Measurements from ENCODE around the gene RAP1A. TPM values are rescaled to one million over a fixed set of nuclear protein-coding genes. Genes with fewer than 3 reads are reported as not detected.

RAP1A gene
- total RNA-seq, 1 experiment from 2014 or later, result 26.7 TPM

DNA sequence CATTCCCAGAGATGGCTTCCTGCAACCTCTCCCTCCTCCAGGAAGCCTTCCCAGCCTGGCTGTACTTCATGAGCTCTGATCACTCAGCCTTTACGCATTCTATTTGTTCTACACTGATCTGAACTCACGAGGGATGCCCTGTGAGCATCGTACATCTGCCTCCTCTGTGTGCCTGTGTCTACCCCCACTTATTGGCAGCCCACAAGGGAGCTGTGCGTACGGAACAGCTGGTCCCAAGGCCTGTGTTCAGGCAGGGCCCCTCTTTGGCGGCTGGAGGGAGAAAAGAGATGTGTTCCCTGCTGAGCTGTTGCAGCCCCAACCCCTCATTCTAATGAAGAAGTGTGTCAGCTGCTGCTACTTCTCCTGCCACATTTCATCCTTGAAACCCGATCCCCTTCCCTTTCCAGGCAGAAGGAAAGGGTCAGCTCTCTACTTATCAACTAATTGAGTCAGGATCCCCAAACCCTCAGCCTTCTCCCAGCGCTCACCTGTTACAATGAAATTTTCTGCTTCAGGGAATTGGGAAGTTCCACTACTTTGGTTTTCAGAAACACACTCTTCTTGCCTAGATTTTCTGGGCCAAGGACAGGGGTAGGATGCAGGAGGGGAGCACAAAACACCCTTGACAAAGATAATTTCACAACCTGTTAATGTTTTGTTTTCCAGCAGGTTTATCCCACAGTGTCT is 116.4 kb downstream of the RAP1A start:
- Mint-ChIP-seq H3K36me3 (ENCODE audit: insufficient read depth in 1 of 3, low read depth in 3 of 3) (no peaks in the 10 kb centered on the region), H3K27me3 (ENCODE audit: low read depth) (peaks cover 10% of the 10 kb centered on the region), H3K27ac (no peak overlapping the region), H3K9me3 (no peaks in the 10 kb centered on the region; a peak in 1 of 5 replicates), H3K4me1 (peaks cover 7 to 15% of the 10 kb centered on the region in 2 experiments), H3K4me3 (no peak overlapping the region)
- no peak overlapping the region for H2BK5ac ChIP-seq (ENCODE audit: insufficient read length, low read length)
- no peak overlapping the region for H2BK120ac ChIP-seq (ENCODE audit: low read depth, low read length, poor library complexity, severe bottlenecking)
- H4K5ac ChIP-seq (ENCODE audit: insufficient read length, low read depth, low read length), result no peak overlapping the region
- peak; percentile 60 for DNase-seq
- H3K79me2 ChIP-seq (ENCODE audit: insufficient read depth, low read length), result no peaks in the 10 kb centered on the region; the same call in 1 of the 2 replicates
- H3K18ac ChIP-seq (ENCODE audit: insufficient read length, low read depth, low read length), result no peak overlapping the region
- H4K91ac ChIP-seq (ENCODE audit: insufficient read length, low read depth, low read length), result no peak overlapping the region
- H2BK12ac ChIP-seq (ENCODE audit: insufficient read length, low read depth, low read length), result no peak overlapping the region
- H3K27me3 ChIP-seq (ENCODE audit: insufficient read depth, low read length), result no peaks in the 10 kb centered on the region
- H3K4me1 ChIP-seq (ENCODE audit: insufficient read depth, low read length), result peaks cover 21% of the 10 kb centered on the region
- peaks cover 19% of the 10 kb centered on the region for H3K23me2 ChIP-seq (ENCODE audit: insufficient read length, low read depth, low read length, poor library complexity, severe bottlenecking)
- H3K23ac ChIP-seq (ENCODE audit: insufficient read length, low read depth, low read length), result no peak overlapping the region
- H4K8ac ChIP-seq (replicated peaks; ENCODE audit: insufficient read length, low read depth, low read length), result no peak overlapping the region
- no peak overlapping the region for H3K9ac ChIP-seq (ENCODE audit: extremely low read depth, insufficient read length, low read length)
- peak overlapping the region; percentile 31 for H3K4me2 ChIP-seq (ENCODE audit: insufficient read depth, insufficient read length, low read length)
- no peak overlapping the region for H3T11ph ChIP-seq (ENCODE audit: low read length)
- no peak overlapping the region for H3K56ac ChIP-seq (ENCODE audit: insufficient read length, low read depth, low read length)
- WGBS (ENCODE audit: extremely low coverage, insufficient read length, low lambda C conversion rate), result no CpG with 5 or more reads among the region's 8 CpGs
- no peak overlapping the region for H2BK15ac ChIP-seq (ENCODE audit: low read depth, low read length)
- H3K4ac ChIP-seq (ENCODE audit: low read depth, low read length), result no peak overlapping the region
- H3K14ac ChIP-seq (ENCODE audit: insufficient read depth, low read length), result no peak overlapping the region
- H4K20me1 ChIP-seq (ENCODE audit: control insufficient read depth, insufficient read depth, insufficient read length), result no peaks in the 10 kb centered on the region
- no peaks in the 10 kb centered on the region for H3K79me1 ChIP-seq (ENCODE audit: insufficient read depth, low read depth, low read length, poor library complexity, severe bottlenecking)
- no peak overlapping the region for H2BK20ac ChIP-seq (ENCODE audit: low read depth, low read length, poor library complexity, severe bottlenecking)
- H2AFZ ChIP-seq (ENCODE audit: low read length), result no peak overlapping the region
- H3K27ac ChIP-seq (ENCODE audit: insufficient read length, low read depth, low read length), result no peak overlapping the region
- TF ChIP-seq, protein P1, sequence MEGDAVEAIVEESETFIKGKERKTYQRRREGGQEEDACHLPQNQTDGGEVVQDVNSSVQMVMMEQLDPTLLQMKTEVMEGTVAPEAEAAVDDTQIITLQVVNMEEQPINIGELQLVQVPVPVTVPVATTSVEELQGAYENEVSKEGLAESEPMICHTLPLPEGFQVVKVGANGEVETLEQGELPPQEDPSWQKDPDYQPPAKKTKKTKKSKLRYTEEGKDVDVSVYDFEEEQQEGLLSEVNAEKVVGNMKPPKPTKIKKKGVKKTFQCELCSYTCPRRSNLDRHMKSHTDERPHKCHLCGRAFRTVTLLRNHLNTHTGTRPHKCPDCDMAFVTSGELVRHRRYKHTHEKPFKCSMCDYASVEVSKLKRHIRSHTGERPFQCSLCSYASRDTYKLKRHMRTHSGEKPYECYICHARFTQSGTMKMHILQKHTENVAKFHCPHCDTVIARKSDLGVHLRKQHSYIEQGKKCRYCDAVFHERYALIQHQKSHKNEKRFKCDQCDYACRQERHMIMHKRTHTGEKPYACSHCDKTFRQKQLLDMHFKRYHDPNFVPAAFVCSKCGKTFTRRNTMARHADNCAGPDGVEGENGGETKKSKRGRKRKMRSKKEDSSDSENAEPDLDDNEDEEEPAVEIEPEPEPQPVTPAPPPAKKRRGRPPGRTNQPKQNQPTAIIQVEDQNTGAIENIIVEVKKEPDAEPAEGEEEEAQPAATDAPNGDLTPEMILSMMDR (conservative IDR thresholded peaks at IDR 0.05), result no peak
- H3K9me3 ChIP-seq (ENCODE audit: control insufficient read depth, low read depth, low read length), result no peaks in the 10 kb centered on the region
- no peak overlapping the region for H2AK5ac ChIP-seq (ENCODE audit: insufficient read length, low read length)
